HL-60/S4 treated with phorbol 12-myristate 13-acetate at 8.2 ng/mL for 4 days and 3 days (cell line): ENCODE data around the gene SUGP1.
"Not testable (repeated sequence)": the region's sequence is repeated elsewhere in the genome, so short reads cannot be mapped to it uniquely, and the experiment has no call there.

Experiments
- in situ Hi-C: fragments of 300-500 bp; cut with MboI; formaldehyde crosslinking; loops from 2 replicates; pipeline ENCODE4 v1.15.0; 2022; ENCODE audit warnings: low sequenced_read_pairs

SUGP1 gene

GRCh38 chr19:19320361-19321140 is at the start of gene SUGP1, which contains the start of gene MAU2:
TSS of gene SUGP1 (minus strand) at chr19:19320509. CDS start at chr19:19320496, 13 bp downstream.
TSS of gene MAU2 (plus strand) at chr19:19320829. CDS start at chr19:19320860, 31 bp downstream.
- in situ Hi-C loops: no loop called here

GRCh38 chr19:19368087-19368486 is 47.8 kb upstream of the SUGP1 start:
- in situ Hi-C loops: loop anchor here (10.0 kb wide), 1 partner anchor 127 kb away; no protein-coding TSS in a partner anchor

GRCh38 chr19:19366434-19367396 is 46.4 kb upstream of the SUGP1 start:
- in situ Hi-C loops: loop anchor here (10.0 kb wide), 1 partner anchor 128 kb away; no protein-coding TSS in a partner anchor

- in situ Hi-C loops: loop anchor here (10.0 kb wide), 1 partner anchor 133 kb away; no protein-coding TSS in a partner anchor
Measured at GRCh38 chr19:19362075-19362474, 41.8 kb upstream of the SUGP1 start.

GRCh38 chr19:19361075-19361594 is 40.8 kb upstream of the SUGP1 start:
- in situ Hi-C loops: loop anchor here (10.0 kb wide), 1 partner anchor 134 kb away; no protein-coding TSS in a partner anchor

GRCh38 chr19:19356901-19357566 is 36.7 kb upstream of the SUGP1 start:
- in situ Hi-C loops: no loop called here

GRCh38 chr19:19356500-19356899 is 36.2 kb upstream of the SUGP1 start:
- in situ Hi-C loops: no loop called here

- in situ Hi-C loops: no loop called here
Measured at GRCh38 chr19:19355606-19356139, 35.4 kb upstream of the SUGP1 start.

GRCh38 chr19:19354932-19355331 is 34.6 kb upstream of the SUGP1 start:
- in situ Hi-C loops: no loop called here

GRCh38 chr19:19354007-19354406 is 33.7 kb upstream of the SUGP1 start:
- in situ Hi-C loops: no loop called here

- in situ Hi-C loops: no loop called here
Measured at GRCh38 chr19:19352823-19353222, 32.5 kb upstream of the SUGP1 start.

GRCh38 chr19:19350756-19351155 is 30.4 kb upstream of the SUGP1 start:
- in situ Hi-C loops: not testable (repeated sequence)

- in situ Hi-C loops: no loop called here
Measured at GRCh38 chr19:19349365-19349764, 29.1 kb upstream of the SUGP1 start.

GRCh38 chr19:19348266-19348665 is 28.0 kb upstream of the SUGP1 start:
- in situ Hi-C loops: no loop called here

- in situ Hi-C loops: no loop called here
Measured at GRCh38 chr19:19347401-19348110, 27.2 kb upstream of the SUGP1 start.

- in situ Hi-C loops: no loop called here
Measured at GRCh38 chr19:19345970-19346369, 25.7 kb upstream of the SUGP1 start.

- in situ Hi-C loops: no loop called here
Measured at GRCh38 chr19:19345232-19345631, 24.9 kb upstream of the SUGP1 start.

GRCh38 chr19:19343762-19344161 is 23.5 kb upstream of the SUGP1 start:
- in situ Hi-C loops: no loop called here

- in situ Hi-C loops: no loop called here
Measured at GRCh38 chr19:19343016-19343362, 22.7 kb upstream of the SUGP1 start.
